Neural progenitor cell (in vitro differentiated cells): Measurements from ENCODE around the gene HORMAD1. TPM values are rescaled to one million over a fixed set of nuclear protein-coding genes. Genes with fewer than 3 reads are reported as not detected.

Source experiments
- DNase-seq: peaks from one replicate; pipeline ENCODE4 v3.0.0-alpha.2; 2016; ENCODE audit warnings: low spot score
- H2AFZ ChIP-seq: fragments of 200-600 bp; sonication (generic); replicated peaks from 2 replicates; pipeline ENCODE4 v1.6.1; 2016; ENCODE audit warnings: antibody characterized with exemption
- H3F3A ChIP-seq: fragments of 200-600 bp; sonication (generic); 2 replicates; pipeline ENCODE4 v1.6.1; 2016; ENCODE audit warnings: antibody characterized with exemption, low read depth
- H3K27ac ChIP-seq: fragments of 200-600 bp; sonication (generic); 2 replicates; pipeline ENCODE4 v1.5.1; 2016; ENCODE audit warnings: mild to moderate bottlenecking
- H3K27me3 ChIP-seq: fragments of 200-600 bp; sonication (generic); 2 replicates; pipeline ENCODE4 v1.6.1; 2016; ENCODE audit warnings: mild to moderate bottlenecking, moderate library complexity
- H3K36me3 ChIP-seq: fragments of 200-600 bp; sonication (generic); 2 replicates; pipeline ENCODE4 v1.5.1; 2016
- H3K4me1 ChIP-seq: fragments of 200-600 bp; sonication (generic); 2 replicates; pipeline ENCODE4 v1.6.1; 2016; ENCODE audit warnings: mixed run types
- H3K4me2 ChIP-seq: fragments of 200-600 bp; sonication (generic); 2 replicates; pipeline ENCODE4 v1.6.1; 2016
- H3K4me3 ChIP-seq: fragments of 200-600 bp; sonication (generic); 2 replicates; pipeline ENCODE4 v1.5.1; 2016
- H3K79me2 ChIP-seq: fragments of 200-600 bp; sonication (generic); 2 replicates; pipeline ENCODE4 v1.6.1; 2016; ENCODE audit warnings: low read depth
- H3K9ac ChIP-seq: fragments of 200-600 bp; sonication (generic); 2 replicates; pipeline ENCODE4 v1.6.1; 2016
- H3K9me3 ChIP-seq: fragments of 200-600 bp; sonication (generic); 2 replicates; pipeline ENCODE4 v1.5.1; 2016; ENCODE audit warnings: low read depth
- H4K20me1 ChIP-seq: fragments of 200-600 bp; sonication (generic); 2 replicates; pipeline ENCODE4 v1.6.1; 2016; ENCODE audit warnings: low read depth
- H3K27ac Mint-ChIP-seq: 3 replicates; pipeline ENCODE4 v1.8.0; 2021; ENCODE audit warnings: mixed read lengths
- H3K27me3 Mint-ChIP-seq: 2 replicates; pipeline ENCODE4 v1.8.0; 2022; ENCODE audit warnings: low read depth, mild to moderate bottlenecking, inconsistent platforms, moderate library complexity, mixed read lengths; ENCODE audit not compliant: insufficient read depth
- H3K36me3 Mint-ChIP-seq: 3 replicates; pipeline ENCODE4 v1.8.0; 2021; ENCODE audit warnings: mixed read lengths
- H3K4me1 Mint-ChIP-seq: 3 replicates; pipeline ENCODE4 v1.8.0; 2021; ENCODE audit warnings: mixed read lengths
- H3K4me3 Mint-ChIP-seq: 3 replicates; pipeline ENCODE4 v1.8.0; 2021; ENCODE audit warnings: mild to moderate bottlenecking, moderate library complexity, mixed read lengths
- H3K9me3 Mint-ChIP-seq: 3 replicates; pipeline ENCODE4 v1.8.0; 2020; ENCODE audit warnings: mixed read lengths
- CTCF ChIP-seq: fragments of 200-600 bp; sonication (generic); IDR thresholded peaks from 2 replicates; pipeline ENCODE4 v1.5.1; 2017; ENCODE audit warnings: antibody characterized with exemption, mild to moderate bottlenecking
- EZH2 ChIP-seq: fragments of 200-600 bp; sonication (generic); IDR thresholded peaks from 2 replicates; pipeline ENCODE4 v1.6.1; 2017; ENCODE audit warnings: antibody characterized with exemption, mild to moderate bottlenecking, moderate library complexity
- EZH2phosphoT487 ChIP-seq: fragments of 200-600 bp; sonication (generic); IDR thresholded peaks from 2 replicates; pipeline ENCODE4 v1.6.1; 2017; ENCODE audit warnings: antibody characterized with exemption
- total RNA-seq: library from RNA; depleted of rRNA; stranded (reverse); fragments of >200 nt; gene quantifications from 2 replicates; pipeline ENCODE4 v1.2.3, GENCODE V29; 2015; ENCODE audit warnings: low replicate concordance

HORMAD1 gene
- total RNA-seq, 1 donor from 2014 or later: not detected

DNA sequence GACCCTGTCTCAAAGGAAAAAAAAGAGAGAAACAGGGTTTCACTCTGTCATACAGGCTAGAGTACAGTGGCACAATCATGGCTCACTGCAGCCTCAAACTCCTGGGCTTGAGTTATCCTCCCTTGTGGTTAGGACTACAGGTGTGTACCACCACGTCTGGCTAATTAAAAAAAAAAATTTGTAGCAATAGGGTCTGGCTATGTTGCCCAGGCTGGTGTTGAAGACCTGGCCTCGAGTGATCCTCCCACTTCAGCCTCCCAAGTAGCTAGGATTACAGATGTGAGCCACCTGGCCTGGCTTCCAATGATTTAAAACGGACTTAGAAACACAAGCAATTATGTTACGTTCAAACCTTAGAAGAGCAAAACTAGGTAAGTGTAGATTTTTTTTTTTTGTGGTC lies 45.8 kb downstream of the HORMAD1 start:
- H2AFZ ChIP-seq: no peak overlapping the region
- H3K27ac ChIP-seq: no peak overlapping the region
- TF ChIP-seq EZH2: no peak
- Mint-ChIP-seq H3K27me3 (no peaks in the 10 kb centered on the region), H3K27ac (no peak overlapping the region), H3K9me3 (no peaks in the 10 kb centered on the region), H3K4me3 (no peak overlapping the region), H3K4me1 (no peaks in the 10 kb centered on the region), H3K36me3 (peaks cover 4% of the 10 kb centered on the region)
- no peak overlapping the region for H3K9ac ChIP-seq
- no peak for DNase-seq
- H3K4me2 ChIP-seq: no peak overlapping the region
- H4K20me1 ChIP-seq: no peaks in the 10 kb centered on the region
- H3K9me3 ChIP-seq: no peaks in the 10 kb centered on the region
- no peak overlapping the region for H3K4me3 ChIP-seq
- peaks cover 5% of the 10 kb centered on the region for H3K36me3 ChIP-seq
- H3K27me3 ChIP-seq: no peaks in the 10 kb centered on the region
- peaks cover 4% of the 10 kb centered on the region for H3F3A ChIP-seq
- no peaks in the 10 kb centered on the region for H3K4me1 ChIP-seq
- H3K79me2 ChIP-seq: peaks cover 17% of the 10 kb centered on the region

- no peak overlapping the region for H3K27ac Mint-ChIP-seq
- no peaks in the 10 kb centered on the region for H3K4me1 Mint-ChIP-seq
- H3K27me3 Mint-ChIP-seq: no peaks in the 10 kb centered on the region
- Histone ChIP-seq H3K4me3 (no peak overlapping the region), H2AFZ (no peak overlapping the region), H3F3A (no peaks in the 10 kb centered on the region), H3K79me2 (no peaks in the 10 kb centered on the region), H3K9me3 (no peaks in the 10 kb centered on the region), H3K4me1 (no peaks in the 10 kb centered on the region), H4K20me1 (no peaks in the 10 kb centered on the region), H3K36me3 (peaks cover 5% of the 10 kb centered on the region), H3K27me3 (no peaks in the 10 kb centered on the region), H3K9ac (no peak overlapping the region), H3K27ac (no peak overlapping the region), H3K4me2 (no peak overlapping the region)
- H3K9me3 Mint-ChIP-seq: no peaks in the 10 kb centered on the region
- peaks cover 22% of the 10 kb centered on the region for H3K36me3 Mint-ChIP-seq
- TF ChIP-seq CTCF (no peak), EZH2phosphoT487 (no peak), EZH2 (no peak)
- no peak overlapping the region for H3K4me3 Mint-ChIP-seq
- no peak for DNase-seq
Measured at GRCh38 chr1:150663321-150663720, 57.4 kb downstream of the HORMAD1 start.

DNA sequence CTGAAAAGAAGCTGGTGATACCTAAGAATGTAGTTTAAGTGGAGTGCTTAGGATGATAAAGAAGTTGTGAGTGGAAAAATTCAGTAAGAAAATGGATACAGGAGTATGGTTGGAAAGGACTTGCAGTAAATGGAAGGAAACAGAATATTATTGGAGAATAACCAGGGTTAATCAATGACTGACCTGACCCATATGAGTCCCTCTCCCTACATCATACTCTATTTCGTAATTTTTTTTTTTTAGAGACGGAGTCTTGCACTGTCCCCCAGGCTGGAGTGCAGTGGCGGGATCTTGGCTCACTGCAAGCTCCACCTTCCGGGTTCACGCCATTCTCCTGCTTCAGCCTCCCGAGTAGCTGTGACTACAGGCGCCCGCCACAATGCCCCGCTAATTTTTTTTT lies 57.9 kb downstream of the HORMAD1 start:
- Mint-ChIP-seq H3K4me3 (no peak overlapping the region), H3K27me3 (no peaks in the 10 kb centered on the region), H3K36me3 (peaks cover 21% of the 10 kb centered on the region), H3K9me3 (no peaks in the 10 kb centered on the region), H3K27ac (no peak overlapping the region), H3K4me1 (no peaks in the 10 kb centered on the region)
- Histone ChIP-seq H3K4me3 (no peak overlapping the region), H2AFZ (no peak overlapping the region), H3K4me2 (no peak overlapping the region), H3K9me3 (no peaks in the 10 kb centered on the region), H3F3A (no peaks in the 10 kb centered on the region), H3K36me3 (peaks cover 5% of the 10 kb centered on the region), H3K79me2 (no peaks in the 10 kb centered on the region), H3K27ac (no peak overlapping the region), H3K27me3 (no peaks in the 10 kb centered on the region), H3K4me1 (no peaks in the 10 kb centered on the region), H4K20me1 (no peaks in the 10 kb centered on the region), H3K9ac (no peak overlapping the region)
- no peak for DNase-seq
- TF ChIP-seq EZH2phosphoT487 (no peak), CTCF (no peak), EZH2 (no peak)

- TF ChIP-seq EZH2phosphoT487 (no peak), EZH2 (no peak), CTCF (no peak)
- Histone ChIP-seq H3K9ac (no peak overlapping the region), H3K36me3 (peaks cover 5% of the 10 kb centered on the region), H3K27me3 (no peaks in the 10 kb centered on the region), H2AFZ (no peak overlapping the region), H3K79me2 (no peaks in the 10 kb centered on the region), H3F3A (no peaks in the 10 kb centered on the region), H3K27ac (no peak overlapping the region), H3K4me1 (no peaks in the 10 kb centered on the region), H4K20me1 (no peaks in the 10 kb centered on the region), H3K4me3 (no peak overlapping the region), H3K9me3 (no peaks in the 10 kb centered on the region), H3K4me2 (no peak overlapping the region)
- DNase-seq: no peak
- no peaks in the 10 kb centered on the region for H3K4me1 Mint-ChIP-seq
- peaks cover 18% of the 10 kb centered on the region for H3K36me3 Mint-ChIP-seq
- H3K27me3 Mint-ChIP-seq: no peaks in the 10 kb centered on the region
- H3K27ac Mint-ChIP-seq: no peak overlapping the region
- no peak overlapping the region for H3K4me3 Mint-ChIP-seq
- no peaks in the 10 kb centered on the region for H3K9me3 Mint-ChIP-seq
Measured at GRCh38 chr1:150661156-150661555, 59.5 kb downstream of the HORMAD1 start.
